Activated T-cell treated with anti-CD3 and anti-CD28 coated beads, Interleukin-2, amount 50 U/mL, for 72 hours (primary cell): ENCODE results near the gene THAP4. TPM values are rescaled to one million over a fixed set of nuclear protein-coding genes. Genes with fewer than 3 reads are reported as not detected.

Experiments
- ATAC-seq, 2 donors: fragments of 150-1000 bp; cut with Tn5 transposase; replicated peaks in 1 of 2; 2 replicates each; pipeline ENCODE4 v1.10.0; 2021; ENCODE audit warnings: moderate library complexity in 2 of 2, mild to moderate bottlenecking in 1 of 2
- DNase-seq, 2 donors: peaks; one replicate each; pipeline ENCODE4 v3.0.0; 2021 to 2022; ENCODE audit warnings: mixed read lengths in 1 of 2
- H3K27ac Mint-ChIP-seq: one replicate; pipeline ENCODE4 v1.8.0; 2022; ENCODE audit warnings: mild to moderate bottlenecking, moderate library complexity, mixed read lengths
- H3K27me3 Mint-ChIP-seq: one replicate; pipeline ENCODE4 v1.8.0; 2022; ENCODE audit warnings: low read depth, mixed read lengths
- H3K36me3 Mint-ChIP-seq, 2 donors: one replicate each; pipeline ENCODE4 v1.8.0; 2022; ENCODE audit warnings: mixed read lengths in 2 of 2, mild to moderate bottlenecking in 1 of 2; ENCODE audit not compliant: insufficient read depth in 2 of 2
- H3K4me1 Mint-ChIP-seq: one replicate; pipeline ENCODE4 v1.8.0; 2022; ENCODE audit warnings: low read depth, mixed read lengths
- H3K4me3 Mint-ChIP-seq, 2 donors: one replicate each; pipeline ENCODE4 v1.8.0; 2022; ENCODE audit warnings: mild to moderate bottlenecking in 2 of 2, mixed read lengths in 2 of 2, moderate library complexity in 2 of 2
- H3K9me3 Mint-ChIP-seq, 2 donors: one replicate each; pipeline ENCODE4 v1.8.0; 2022; ENCODE audit warnings: mixed read lengths in 2 of 2
- total RNA-seq, 2 donors: library from RNA; stranded (reverse); gene quantifications; one replicate each; pipeline ENCODE4 v1.2.3, GENCODE V29; 2022

The THAP4 gene
- total RNA-seq, 2 donors from 2014 or later: 41.8 to 50.9 TPM

DNA sequence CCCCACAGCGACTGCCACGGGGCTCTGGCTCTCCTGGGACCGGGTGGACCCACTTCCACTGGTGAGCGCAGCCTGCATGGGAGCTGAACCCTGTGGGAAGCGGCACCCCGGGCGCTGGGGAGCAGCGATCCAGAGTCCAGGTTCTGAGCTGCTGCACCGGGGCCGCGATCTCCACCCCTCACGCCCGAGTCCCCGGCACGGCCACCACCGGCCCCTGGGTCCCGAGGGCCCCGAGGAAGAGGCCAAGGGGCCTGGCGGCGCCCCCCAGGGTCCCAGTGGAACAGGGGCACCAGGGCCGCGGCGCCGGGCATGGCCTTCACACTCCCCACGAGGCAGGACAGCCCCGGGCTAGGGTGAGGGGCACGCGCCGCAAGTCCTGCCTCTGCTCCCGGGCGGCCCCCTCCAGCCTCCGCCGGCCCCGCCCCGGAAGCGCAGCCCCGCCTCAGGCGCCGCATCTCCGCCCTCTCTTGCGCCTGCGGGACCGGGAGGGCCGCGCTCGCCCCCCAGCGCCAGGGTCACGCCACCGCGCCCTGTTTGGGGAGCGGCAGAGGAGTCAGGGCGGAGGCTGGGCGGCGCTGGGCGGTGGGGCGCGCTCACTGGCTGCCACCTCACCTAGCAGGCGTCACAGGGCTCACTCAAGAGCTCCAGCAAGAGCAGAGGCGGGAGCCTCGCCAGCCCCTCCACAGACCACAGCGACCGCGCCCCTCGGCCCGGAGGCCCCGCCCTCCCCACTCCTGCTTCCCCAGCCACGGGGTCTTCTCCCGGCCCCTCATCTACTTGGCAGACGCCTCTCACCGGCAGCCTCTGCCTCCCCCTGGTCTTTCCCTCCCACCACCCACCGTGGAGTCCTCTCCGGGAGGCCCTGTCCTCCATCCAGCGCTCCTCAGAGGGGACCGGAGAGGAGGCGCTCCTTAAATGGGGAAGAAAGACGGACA lies 26.8 kb downstream of the THAP4 start:
- Mint-ChIP-seq H3K9me3 (no peaks in the 10 kb centered on the region), H3K4me3 (peak overlapping the region; percentile 78 to 83), H3K27ac (no peak overlapping the region), H3K27me3 (no peaks in the 10 kb centered on the region), H3K4me1 (peaks cover 22% of the 10 kb centered on the region), H3K36me3 (peaks cover 0 to 2% of the 10 kb centered on the region in 2 donors)
- peak; percentile 95 for DNase-seq
- ATAC-seq: peak; percentile 99

DNA sequence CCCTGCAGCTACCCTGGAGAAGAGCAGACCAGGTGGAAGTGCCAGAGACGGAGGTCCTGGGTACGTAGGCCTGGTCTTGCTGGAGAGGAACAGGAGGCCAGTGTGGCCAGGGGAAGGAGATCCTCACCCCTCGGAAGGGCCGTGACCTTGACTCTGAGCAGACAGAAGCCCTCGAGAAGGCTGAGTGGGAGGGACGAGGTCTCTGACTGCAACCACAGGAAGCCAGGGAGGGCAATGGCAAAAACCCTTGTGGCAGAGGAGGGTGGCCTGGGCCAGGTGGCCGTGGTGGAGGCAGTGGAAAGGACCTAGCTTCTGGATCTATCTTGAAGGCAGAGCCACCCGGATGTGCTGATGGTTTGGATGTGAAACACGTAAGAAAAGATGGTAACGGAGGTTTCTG lies 28.1 kb downstream of the THAP4 start:
- Mint-ChIP-seq H3K9me3 (no peaks in the 10 kb centered on the region), H3K4me1 (peaks cover 17% of the 10 kb centered on the region), H3K27me3 (no peaks in the 10 kb centered on the region), H3K4me3 (peak overlapping the region; percentile 52 to 80), H3K27ac (no peak overlapping the region), H3K36me3 (peaks cover 0 to 3% of the 10 kb centered on the region in 2 donors)
- DNase-seq (peak in 1 of 2 donors; percentile 21), ATAC-seq (no peak)

DNA sequence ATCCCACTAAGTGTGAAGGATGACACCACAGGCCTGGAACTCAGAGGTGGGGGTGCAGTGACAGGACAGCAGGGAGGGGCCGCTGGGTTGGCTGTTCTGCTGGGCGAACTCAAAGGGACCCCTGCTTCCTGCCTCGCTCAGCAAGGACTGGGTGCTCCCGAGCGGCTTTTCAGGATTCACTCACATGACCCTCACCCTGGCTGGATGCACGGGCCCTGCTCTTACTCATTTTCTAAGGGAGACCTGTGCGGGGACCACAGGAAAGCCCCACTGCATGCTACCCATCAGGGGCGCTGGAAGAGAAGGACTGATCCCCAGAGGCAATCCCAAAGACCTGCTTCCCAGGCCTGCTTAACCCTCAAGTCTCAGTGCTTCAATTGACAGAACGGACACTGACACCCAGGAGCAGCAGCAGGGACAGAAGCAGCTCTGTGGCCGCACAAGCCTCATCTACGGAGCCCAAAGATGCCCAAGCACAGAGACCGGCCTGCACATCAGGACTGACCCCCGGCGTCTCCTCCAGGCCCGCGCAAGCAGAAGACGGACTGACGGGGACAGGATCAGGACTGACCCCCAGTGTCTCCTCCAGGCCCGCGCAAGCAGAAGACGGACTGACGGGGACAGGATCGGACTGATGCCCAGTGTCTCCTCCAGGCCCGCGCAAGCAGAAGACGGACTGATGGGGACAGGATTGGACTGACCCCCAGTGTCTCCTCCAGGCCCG lies 29.6 kb downstream of the THAP4 start:
- H3K4me3 Mint-ChIP-seq: no peak overlapping the region
- no peaks in the 10 kb centered on the region for H3K27me3 Mint-ChIP-seq
- peaks cover 0 to 3% of the 10 kb centered on the region in 2 donors for H3K36me3 Mint-ChIP-seq

DNA sequence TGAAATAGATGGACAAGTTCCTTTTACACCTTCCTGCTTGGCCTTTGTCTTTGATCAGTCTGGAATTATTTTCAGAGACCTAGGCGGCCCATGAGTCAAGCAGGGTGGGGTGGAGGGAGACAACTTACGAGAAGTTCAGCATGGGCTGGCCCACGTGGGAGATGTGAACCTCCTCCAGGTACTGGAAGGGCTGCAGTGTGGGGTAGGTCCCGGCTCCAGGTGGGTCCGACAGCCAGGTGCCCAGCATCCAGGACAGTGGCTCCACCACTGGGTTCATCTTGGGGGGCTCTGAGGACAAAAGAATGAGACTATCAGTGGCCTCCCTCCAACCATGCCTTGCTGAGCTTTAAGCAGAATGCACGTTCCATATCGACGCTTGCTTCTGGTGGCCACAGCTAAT lies 30.8 kb downstream of the THAP4 start:
- Mint-ChIP-seq H3K4me1 (peaks cover 17% of the 10 kb centered on the region), H3K4me3 (no peak overlapping the region), H3K27me3 (no peaks in the 10 kb centered on the region), H3K9me3 (no peaks in the 10 kb centered on the region), H3K27ac (no peak overlapping the region), H3K36me3 (peaks cover 2 to 6% of the 10 kb centered on the region in 2 donors)
- no peak for DNase-seq
- ATAC-seq: no peak

More for the DNA sequence above, 29.6 kb downstream of the THAP4 start:
- H3K9me3 Mint-ChIP-seq: no peaks in the 10 kb centered on the region
- no peak for ATAC-seq
- no peak for DNase-seq
- H3K27ac Mint-ChIP-seq: no peak overlapping the region
- H3K4me1 Mint-ChIP-seq: peaks cover 17% of the 10 kb centered on the region

DNA sequence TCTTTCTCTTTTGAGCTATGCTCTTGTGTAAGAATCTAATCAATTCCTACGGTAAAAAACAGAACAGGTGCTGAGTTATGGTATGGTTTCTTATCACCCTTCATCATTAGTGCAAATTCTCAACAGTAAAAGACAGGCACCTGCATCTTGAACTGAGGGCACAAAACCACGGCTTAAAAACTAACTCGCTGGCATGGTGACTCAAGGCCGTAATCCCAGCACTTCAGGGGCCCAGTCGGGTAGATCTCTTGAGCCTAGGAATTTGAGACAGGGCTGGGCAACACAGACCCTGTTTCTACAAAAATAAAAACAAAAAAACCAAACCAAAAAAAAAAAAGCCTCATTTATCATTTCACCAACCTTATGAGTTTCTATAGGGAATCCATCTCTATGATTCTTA lies 33.3 kb downstream of the THAP4 start:
- no peak overlapping the region for H3K27ac Mint-ChIP-seq
- DNase-seq: no peak
- H3K36me3 Mint-ChIP-seq: peaks cover 3 to 12% of the 10 kb centered on the region in 2 donors
- no peak for ATAC-seq
- H3K27me3 Mint-ChIP-seq: no peaks in the 10 kb centered on the region
- H3K4me1 Mint-ChIP-seq: peaks cover 3% of the 10 kb centered on the region
- no peaks in the 10 kb centered on the region for H3K9me3 Mint-ChIP-seq
- H3K4me3 Mint-ChIP-seq: no peak overlapping the region

DNA sequence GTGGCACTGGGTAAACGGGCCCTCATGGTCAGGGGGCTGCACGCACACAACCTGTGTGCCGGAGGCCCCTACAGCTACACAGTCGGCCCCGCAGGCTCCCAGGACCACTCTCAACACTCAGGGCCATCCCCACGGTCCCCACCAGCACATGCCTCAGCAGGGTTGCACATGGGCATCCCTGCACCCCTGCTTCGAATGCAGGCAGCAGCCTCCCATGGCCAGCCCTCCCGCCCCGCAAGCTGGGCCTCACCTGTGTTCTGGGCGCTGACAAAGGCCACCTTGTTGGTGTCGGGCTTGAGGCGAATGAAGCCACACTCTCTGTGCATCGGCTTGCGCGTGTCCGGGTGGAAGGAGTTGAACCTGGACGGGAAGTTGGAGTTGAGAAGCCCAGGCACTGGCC lies 34.2 kb downstream of the THAP4 start:
- Mint-ChIP-seq H3K27me3 (no peaks in the 10 kb centered on the region), H3K36me3 (peaks cover 3 to 12% of the 10 kb centered on the region in 2 donors), H3K4me3 (no peak overlapping the region)

DNA sequence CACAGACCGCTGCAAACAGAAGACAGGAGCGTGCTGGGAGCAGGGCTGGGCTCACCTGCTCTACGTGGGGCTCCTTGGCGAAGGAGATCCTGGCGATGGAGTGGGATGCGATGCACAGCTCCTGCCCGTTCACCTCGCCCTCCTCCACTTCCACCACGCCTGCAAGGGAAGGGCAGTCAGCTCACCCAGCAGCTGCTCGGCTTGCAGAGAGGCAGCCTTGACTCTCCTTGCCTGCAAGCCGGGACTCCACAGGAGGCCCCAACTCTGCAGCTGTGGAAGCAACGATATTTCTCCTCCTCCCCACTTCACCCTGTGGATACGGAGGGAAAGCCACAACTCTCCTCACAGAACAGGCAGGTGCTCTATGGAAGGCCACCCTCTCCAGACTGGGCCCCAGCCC lies 35.1 kb downstream of the THAP4 start:
- Mint-ChIP-seq H3K9me3 (no peaks in the 10 kb centered on the region), H3K4me1 (no peaks in the 10 kb centered on the region), H3K4me3 (no peak overlapping the region), H3K27ac (no peak overlapping the region), H3K36me3 (peaks cover 3 to 14% of the 10 kb centered on the region in 2 donors), H3K27me3 (no peaks in the 10 kb centered on the region)
- ATAC-seq: no peak
- DNase-seq: no peak

More for the DNA sequence above, 34.2 kb downstream of the THAP4 start:
- Mint-ChIP-seq H3K4me1 (no peaks in the 10 kb centered on the region), H3K27ac (no peak overlapping the region), H3K9me3 (no peaks in the 10 kb centered on the region)
- no peak for ATAC-seq
- DNase-seq: no peak

DNA sequence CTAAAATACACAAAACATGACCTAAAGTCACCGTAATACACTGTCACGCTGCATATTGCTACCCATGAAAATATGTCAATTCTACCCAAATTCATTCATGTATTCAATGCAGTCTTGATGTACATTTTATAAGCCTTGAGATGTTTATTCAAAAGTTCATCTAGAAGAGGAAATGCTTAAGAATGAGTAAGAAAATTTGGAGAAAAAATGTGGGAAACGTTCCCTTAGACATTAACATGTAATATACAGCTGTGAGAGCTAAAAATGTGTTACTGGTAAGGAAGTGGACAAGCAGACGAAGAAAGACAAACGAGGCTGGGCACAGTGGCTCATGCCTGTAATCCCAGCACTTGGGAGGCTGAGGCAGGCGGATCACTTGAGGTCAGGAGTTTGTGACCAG lies 37.3 kb downstream of the THAP4 start:
- ATAC-seq (no peak), DNase-seq (no peak)
- Mint-ChIP-seq H3K9me3 (no peaks in the 10 kb centered on the region), H3K27ac (no peak overlapping the region), H3K4me3 (no peak overlapping the region), H3K27me3 (no peaks in the 10 kb centered on the region), H3K36me3 (peaks cover 3 to 12% of the 10 kb centered on the region in 2 donors), H3K4me1 (no peaks in the 10 kb centered on the region)

DNA sequence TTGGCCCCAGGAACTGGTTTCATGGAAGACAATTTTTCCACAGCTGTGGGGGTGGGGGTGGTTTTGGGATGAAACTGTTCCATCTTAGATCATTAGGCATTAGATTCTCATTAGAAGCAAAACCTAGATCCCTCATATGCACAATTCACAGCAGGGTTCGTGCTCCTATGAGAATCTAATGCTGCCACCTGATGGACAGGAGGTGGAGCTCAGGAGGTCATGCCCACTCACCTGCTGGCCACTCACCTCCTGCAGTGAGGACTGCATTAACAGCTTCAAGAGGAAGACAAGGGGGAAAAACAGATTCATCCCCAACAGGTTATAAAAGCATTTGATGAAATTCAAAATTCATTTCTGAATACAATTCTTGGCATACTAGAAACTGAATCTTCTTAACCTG lies 38.5 kb downstream of the THAP4 start:
- Mint-ChIP-seq H3K36me3 (peaks cover 3 to 12% of the 10 kb centered on the region in 2 donors), H3K9me3 (no peaks in the 10 kb centered on the region), H3K4me3 (no peak overlapping the region), H3K4me1 (no peaks in the 10 kb centered on the region), H3K27ac (no peak overlapping the region), H3K27me3 (no peaks in the 10 kb centered on the region)
- ATAC-seq (no peak), DNase-seq (no peak)

DNA sequence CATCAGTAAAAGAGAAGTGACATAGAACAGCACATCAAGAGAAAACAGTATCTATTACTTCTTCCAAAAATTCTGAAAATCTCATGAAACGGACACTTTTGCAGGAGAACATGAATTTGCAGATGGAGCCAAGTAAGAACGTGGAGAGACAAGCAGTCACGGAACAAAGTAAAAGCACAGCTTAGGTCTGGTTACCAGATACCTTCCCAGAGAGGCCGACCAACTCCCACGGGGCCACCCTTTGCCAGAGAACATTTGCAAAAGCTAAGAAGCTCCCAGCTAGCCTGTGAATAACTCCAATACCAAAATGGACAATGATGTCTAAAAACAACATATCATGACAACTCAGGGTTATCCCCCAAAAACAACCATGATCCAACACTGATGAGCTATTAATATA lies 38.9 kb downstream of the THAP4 start:
- Mint-ChIP-seq H3K36me3 (peaks cover 3 to 12% of the 10 kb centered on the region in 2 donors), H3K9me3 (no peaks in the 10 kb centered on the region), H3K27me3 (no peaks in the 10 kb centered on the region), H3K4me3 (no peak overlapping the region), H3K4me1 (no peaks in the 10 kb centered on the region), H3K27ac (no peak overlapping the region)
- DNase-seq (no peak), ATAC-seq (no peak)

DNA sequence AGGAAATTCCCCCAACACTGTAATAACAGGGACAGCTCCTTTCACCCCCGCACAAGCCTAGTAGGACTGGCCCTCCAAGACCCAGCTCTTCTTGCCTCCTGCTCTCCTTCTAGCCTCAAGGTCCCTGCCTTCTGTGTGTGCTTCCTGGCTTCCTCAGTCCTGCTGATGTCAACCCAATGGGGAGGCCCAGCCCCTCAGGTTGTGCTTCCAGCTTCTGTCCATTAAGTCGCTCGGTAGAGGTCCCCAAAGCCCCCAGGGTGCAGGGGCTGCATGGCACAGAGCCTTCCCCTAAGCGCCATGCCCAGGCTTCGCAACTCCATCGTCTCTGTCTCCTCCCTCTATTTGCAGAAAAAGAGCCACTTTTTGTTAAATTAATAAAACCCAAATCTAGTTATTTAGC lies 39.4 kb downstream of the THAP4 start:
- no peak overlapping the region for H3K4me3 Mint-ChIP-seq
- H3K4me1 Mint-ChIP-seq: no peaks in the 10 kb centered on the region
- no peaks in the 10 kb centered on the region for H3K27me3 Mint-ChIP-seq
- H3K27ac Mint-ChIP-seq: no peak overlapping the region
- DNase-seq (no peak), ATAC-seq (no peak)
- H3K36me3 Mint-ChIP-seq: peaks cover 3 to 12% of the 10 kb centered on the region in 2 donors
- H3K9me3 Mint-ChIP-seq: no peaks in the 10 kb centered on the region

DNA sequence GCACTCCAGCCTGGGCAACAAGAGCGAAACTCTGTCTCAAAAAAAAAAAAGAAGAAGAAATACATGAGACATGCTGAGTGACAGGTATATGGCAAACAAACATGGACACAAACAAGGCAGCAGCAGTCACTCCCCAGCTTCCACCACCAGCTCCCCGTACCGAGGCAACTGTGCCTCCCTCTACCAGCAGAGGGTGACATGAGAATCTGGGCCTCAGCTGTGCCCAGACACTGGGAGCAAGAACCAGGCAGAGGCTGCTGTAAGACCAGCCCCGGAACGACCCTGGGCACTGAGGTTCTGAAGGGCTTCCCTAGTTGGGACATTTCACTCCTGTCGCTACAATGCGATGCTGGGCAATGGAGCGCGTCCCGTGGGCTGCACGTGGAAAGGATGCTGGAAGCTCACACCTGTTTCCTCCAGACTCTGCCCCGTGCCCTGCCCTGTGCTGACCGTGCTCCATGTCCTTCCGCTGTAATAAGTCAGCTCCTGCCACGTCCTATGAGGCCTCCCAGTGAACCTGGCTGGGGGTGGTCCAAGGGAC lies 41.3 kb downstream of the THAP4 start:
- no peak overlapping the region for H3K27ac Mint-ChIP-seq
- H3K4me1 Mint-ChIP-seq: no peaks in the 10 kb centered on the region
- peaks cover 1 to 8% of the 10 kb centered on the region in 2 donors for H3K36me3 Mint-ChIP-seq
- no peaks in the 10 kb centered on the region for H3K27me3 Mint-ChIP-seq
- ATAC-seq (no peak), DNase-seq (no peak)
- H3K9me3 Mint-ChIP-seq: no peaks in the 10 kb centered on the region
- no peak overlapping the region for H3K4me3 Mint-ChIP-seq

DNA sequence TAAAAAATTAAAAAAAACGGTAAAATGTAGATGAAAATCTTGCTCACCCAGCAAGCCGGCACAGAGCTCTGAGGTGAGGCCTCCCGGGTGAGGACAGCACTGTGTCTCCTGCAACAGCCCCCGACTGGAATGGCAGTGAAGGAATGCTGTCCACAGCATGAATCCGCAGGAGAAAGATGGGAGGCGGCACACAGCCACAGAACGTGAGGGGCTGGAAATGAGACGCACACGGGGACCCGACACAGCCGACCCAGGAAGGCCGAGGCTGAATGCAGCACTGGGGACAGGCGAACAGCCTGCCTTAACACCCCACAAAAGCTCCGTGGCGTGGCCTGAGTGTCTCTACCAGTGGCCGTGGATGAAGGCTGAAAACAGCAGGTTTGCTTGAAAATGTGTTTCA lies 43.7 kb downstream of the THAP4 start:
- ATAC-seq (no peak), DNase-seq (no peak)
- Mint-ChIP-seq H3K36me3 (peaks cover 4 to 8% of the 10 kb centered on the region in 2 donors), H3K27ac (no peak overlapping the region), H3K27me3 (no peaks in the 10 kb centered on the region), H3K4me3 (no peak overlapping the region), H3K4me1 (no peaks in the 10 kb centered on the region), H3K9me3 (no peaks in the 10 kb centered on the region)
